GM12801 (cell line): ENCODE measurements around the gene ATP2B3.

Experiments used
- CTCF ChIP-seq: IDR thresholded peaks from one replicate; pipeline ENCODE4 v1.5.1; 2011; ENCODE audit warnings: control low read depth; ENCODE audit not compliant: insufficient read length; ENCODE audit errors: extremely low read depth

Gene ATP2B3

GRCh38 chrX:153592091-153592833 lies 74.8 kb downstream of the ATP2B3 start:
- no peak for TF ChIP-seq CTCF

DNA sequence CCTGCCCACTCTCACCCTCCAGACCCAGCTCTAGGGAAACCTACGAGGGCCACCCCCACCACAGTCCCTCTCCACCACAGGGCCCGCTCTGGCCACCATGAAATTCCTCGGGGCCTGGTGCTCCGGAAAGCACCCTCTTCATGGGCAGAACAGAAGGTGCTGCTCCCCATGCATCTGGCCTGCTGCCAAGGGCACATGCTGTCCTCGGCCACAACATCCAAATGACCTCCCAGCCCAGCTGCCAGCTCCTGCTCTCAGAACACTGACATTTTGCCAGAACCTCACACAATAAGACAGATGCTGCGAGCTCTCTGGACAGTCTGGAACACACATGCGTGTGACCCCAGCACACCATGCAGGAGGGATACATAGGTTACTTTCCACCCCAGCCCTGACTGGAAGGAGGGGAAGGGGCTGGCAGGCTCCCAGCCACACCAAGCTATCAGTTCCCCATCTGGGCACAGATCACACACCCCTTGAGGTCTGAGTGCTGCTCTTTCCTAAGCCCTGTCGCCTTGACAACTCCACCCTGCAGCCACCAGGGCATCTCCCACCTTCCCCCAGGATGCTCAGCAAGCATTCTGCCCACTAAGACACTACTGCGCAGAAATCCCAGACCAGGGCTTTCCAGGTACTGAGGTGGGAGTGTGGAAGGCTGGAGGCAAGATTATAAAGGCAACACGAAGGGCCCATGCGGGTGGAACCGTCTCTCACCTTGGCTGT lies 75.7 kb downstream of the ATP2B3 start:
- TF ChIP-seq CTCF = no peak

DNA sequence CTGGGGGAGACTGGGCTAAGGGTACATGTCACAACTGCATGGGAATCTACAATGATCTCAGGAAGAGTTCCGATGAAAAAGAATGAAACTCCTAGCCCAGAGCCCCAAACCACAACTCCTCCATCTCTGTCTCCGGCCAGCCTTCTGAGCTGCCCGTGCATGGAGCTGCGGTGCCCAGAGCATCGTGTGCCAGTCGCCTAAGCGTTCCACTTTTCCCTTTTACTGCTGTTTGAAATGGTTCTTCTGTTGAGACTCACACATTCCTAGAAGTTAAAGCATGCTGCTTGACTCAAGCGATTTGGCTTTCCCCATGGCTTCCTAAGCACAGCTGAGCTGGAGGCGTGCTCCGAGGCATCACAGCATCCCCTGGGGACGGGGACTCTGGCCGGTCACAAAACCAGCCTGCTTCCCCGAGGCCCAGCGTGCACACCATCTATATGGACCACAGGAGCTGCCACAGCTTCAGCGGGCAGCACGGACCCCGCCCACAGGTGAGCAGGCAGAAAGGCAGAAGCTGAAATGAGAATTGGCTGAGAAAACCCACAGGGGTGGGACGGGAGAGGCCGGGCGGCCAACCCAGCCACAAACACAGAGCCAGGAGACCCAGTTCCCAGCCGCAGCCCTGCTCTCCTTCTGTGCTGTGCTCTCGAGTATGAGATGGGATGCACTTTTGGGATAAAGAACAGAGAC lies 76.5 kb downstream of the ATP2B3 start:
- TF ChIP-seq CTCF = no peak

DNA sequence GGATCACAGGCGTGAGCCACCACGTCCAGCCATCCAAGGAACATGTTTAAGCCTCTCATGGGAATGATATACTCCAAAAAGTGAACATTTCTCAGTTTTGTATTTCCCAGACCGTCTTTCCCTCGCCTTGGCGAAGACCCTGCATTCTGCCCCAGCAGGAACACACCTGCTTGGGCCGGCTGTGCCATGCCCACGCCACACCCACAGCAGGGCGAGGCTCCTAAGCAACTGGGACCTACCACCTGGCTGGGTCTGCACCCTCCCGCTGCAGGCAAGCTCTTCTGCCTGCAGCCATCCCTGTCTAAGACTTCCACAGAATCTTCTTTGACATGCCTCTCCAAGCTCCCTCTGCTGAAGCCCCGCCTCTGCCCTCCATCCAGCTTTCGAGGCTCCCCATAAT lies 77.9 kb downstream of the ATP2B3 start:
- TF ChIP-seq CTCF = no peak

- TF ChIP-seq CTCF = no peak
Observed at GRCh38 chrX:153595859-153596857, 78.7 kb downstream of the ATP2B3 start.

- no peak for TF ChIP-seq CTCF
Observed at GRCh38 chrX:153596981-153597750, 79.7 kb downstream of the ATP2B3 start.
